Measurements from ENCODE around the gene CALCOCO1.

GRCh38 chr12:53757101-53757770, 30.0 kb upstream of the CALCOCO1 start:
- TF ChIP-seq POLR2AphosphoS5 (IDR thresholded peaks at IDR 0.05; ENCODE audit: control insufficient read depth, insufficient read depth, low read depth, low read length) = no peak
- TF ChIP-seq TFAM (CRISPR knock-in tag; conservative IDR thresholded peaks at IDR 0.05) = no peak
- TF ChIP-seq, protein P1, sequence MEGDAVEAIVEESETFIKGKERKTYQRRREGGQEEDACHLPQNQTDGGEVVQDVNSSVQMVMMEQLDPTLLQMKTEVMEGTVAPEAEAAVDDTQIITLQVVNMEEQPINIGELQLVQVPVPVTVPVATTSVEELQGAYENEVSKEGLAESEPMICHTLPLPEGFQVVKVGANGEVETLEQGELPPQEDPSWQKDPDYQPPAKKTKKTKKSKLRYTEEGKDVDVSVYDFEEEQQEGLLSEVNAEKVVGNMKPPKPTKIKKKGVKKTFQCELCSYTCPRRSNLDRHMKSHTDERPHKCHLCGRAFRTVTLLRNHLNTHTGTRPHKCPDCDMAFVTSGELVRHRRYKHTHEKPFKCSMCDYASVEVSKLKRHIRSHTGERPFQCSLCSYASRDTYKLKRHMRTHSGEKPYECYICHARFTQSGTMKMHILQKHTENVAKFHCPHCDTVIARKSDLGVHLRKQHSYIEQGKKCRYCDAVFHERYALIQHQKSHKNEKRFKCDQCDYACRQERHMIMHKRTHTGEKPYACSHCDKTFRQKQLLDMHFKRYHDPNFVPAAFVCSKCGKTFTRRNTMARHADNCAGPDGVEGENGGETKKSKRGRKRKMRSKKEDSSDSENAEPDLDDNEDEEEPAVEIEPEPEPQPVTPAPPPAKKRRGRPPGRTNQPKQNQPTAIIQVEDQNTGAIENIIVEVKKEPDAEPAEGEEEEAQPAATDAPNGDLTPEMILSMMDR (IDR thresholded peaks at IDR 0.05 in 2 of 3, conservative IDR thresholded peaks at IDR 0.05 in 1 of 3; ENCODE audit: insufficient read depth in 2 of 3, low read depth in 1 of 3, low read length in 3 of 3) = peak; percentile 81 to 95 (median 87)
- no peak for TF ChIP-seq PCBP2 (IDR thresholded peaks at IDR 0.05; ENCODE audit: low read depth, low read length, poor library complexity, severe bottlenecking)
- no peak for TF ChIP-seq SMARCB1 (IDR thresholded peaks at IDR 0.05; ENCODE audit: insufficient read length, low read depth)
- TF ChIP-seq, protein P2, sequence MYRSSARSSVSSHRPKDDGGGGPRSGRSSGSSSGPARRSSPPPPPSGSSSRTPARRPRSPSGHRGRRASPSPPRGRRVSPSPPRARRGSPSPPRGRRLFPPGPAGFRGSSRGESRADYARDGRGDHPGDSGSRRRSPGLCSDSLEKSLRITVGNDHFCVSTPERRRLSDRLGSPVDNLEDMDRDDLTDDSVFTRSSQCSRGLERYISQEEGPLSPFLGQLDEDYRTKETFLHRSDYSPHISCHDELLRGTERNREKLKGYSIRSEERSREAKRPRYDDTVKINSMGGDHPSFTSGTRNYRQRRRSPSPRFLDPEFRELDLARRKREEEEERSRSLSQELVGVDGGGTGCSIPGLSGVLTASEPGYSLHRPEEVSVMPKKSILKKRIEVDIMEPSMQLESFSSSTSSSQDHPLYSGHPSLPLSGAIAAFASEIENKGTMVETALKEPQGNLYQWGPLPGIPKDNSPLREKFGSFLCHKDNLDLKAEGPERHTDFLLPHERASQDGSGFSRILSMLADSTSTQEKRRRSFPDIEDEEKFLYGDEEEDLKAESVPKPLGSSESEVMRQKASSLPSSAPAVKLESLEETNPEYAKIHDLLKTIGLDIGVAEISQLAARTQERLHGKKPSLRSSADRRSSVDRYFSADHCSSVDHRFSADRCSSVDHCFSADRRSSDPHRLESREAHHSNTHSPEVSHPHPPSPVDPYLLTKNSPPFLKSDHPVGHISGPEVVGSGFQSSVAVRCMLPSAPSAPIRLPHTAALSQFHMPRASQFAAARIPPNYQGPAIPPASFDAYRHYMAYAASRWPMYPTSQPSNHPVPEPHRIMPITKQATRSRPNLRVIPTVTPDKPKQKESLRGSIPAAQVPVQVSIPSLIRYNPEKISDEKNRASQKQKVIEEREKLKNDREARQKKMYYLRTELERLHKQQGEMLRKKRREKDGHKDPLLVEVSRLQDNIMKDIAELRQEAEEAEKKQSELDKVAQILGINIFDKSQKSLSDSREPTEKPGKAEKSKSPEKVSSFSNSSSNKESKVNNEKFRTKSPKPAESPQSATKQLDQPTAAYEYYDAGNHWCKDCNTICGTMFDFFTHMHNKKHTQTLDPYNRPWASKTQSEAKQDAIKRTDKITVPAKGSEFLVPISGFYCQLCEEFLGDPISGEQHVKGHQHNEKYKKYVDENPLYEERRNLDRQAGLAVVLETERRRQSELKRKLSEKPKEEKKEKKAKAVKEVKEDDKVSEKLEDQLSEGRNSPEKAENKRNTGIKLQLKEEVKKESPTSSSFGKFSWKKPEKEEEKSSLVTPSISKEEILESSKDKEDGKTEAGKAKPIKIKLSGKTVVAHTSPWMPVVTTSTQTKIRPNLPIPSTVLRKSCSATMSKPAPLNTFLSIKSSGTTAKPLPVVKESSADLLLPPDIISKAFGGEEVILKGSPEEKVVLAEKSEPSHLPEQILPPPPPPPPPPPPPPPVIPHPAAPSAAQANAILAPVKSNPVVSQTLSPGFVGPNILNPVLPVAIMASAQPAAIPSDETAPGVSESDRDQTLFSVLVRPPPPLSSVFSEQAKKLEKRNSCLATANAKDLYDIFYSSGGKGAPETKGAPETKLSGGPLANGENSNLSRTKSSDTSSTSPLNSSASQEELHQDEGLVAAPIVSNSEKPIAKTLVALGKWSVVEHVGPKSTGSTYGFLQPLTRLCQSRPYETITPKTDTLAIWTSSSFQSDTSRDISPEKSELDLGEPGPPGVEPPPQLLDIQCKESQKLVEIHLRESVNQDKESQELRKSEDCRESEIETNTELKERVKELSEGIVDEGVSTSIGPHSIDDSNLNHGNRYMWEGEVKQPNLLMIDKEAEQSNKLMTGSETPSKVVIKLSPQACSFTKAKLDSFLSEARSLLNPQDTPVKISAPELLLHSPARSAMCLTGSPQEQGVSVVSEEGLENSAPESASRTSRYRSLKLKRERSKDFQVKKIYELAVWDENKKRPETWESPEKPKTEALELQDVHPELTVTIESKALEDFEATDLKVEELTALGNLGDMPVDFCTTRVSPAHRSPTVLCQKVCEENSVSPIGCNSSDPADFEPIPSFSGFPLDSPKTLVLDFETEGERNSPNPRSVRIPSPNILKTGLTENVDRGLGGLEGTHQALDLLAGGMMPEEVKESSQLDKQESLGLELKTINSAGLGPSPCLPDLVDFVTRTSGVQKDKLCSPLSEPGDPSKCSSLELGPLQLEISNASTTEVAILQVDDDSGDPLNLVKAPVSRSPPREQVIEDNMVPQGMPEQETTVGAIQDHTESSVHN (IDR thresholded peaks at IDR 0.05; ENCODE audit: borderline replicate concordance in 1 of 2, low read depth in 1 of 2) = no peak
- TF ChIP-seq RHOXF2B (CRISPR knock-in tag; conservative IDR thresholded peaks at IDR 0.05) = no peak
